ENCODE results near the gene RFX3. TPM values are rescaled to one million over a fixed set of nuclear protein-coding genes. Genes with fewer than 3 reads are reported as not detected.

The RFX3 gene
- total RNA-seq (10 to 100 TPM; 24.5 to 44.0 TPM), polyA plus RNA-seq (ENCODE audit: insufficient read length in 2 of 2) (10 to 100 TPM; 16.7 to 29.2 TPM)
- long read RNA-seq, donor 1, full-length matches to known transcripts, result 1 of 1 reads
- long read RNA-seq, donor 1, partial matches to known transcripts, result 0 of 1 reads
- long read RNA-seq, donor 1, other reads (novel, unspliced or antisense), result 0 of 1 reads
- long read RNA-seq, donor 2, full-length matches to known transcripts, result 1 of 1 reads
- long read RNA-seq, donor 2, partial matches to known transcripts, result 0 of 1 reads
- long read RNA-seq, donor 2, other reads (novel, unspliced or antisense), result 0 of 1 reads
- long read RNA-seq, donor 3, result 0 reads
- long read RNA-seq, donor 4, result 0 reads

DNA sequence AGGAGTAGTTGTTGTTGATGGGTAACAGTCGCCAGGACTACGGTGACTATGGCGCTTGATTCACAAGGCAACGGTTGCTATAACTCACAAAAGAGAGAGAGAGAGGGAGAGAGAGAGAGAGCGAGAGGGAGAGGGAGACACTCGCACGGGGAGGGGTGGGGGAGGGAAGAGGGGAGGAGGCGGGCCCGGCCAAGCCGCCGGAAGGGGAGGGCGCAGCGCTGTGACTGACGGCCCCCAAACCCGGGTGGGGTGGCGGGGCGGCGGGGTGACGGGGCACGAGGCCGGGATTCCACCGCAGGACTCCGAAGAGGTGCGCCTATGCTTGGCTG lies at the start of gene RFX3:
RFX3 (minus strand) TSS at position 166 of the 329 bp plus-strand sequence. CDS start 130,413 bp downstream, outside the sequence.
- peak; percentile 84 to 98 (median 92) for DNase-seq (ENCODE audit: low read depth in 4 of 6, low spot score in 6 of 6)
- H3K4me3 ChIP-seq (ENCODE audit: low read depth, low read length), result peak within 1 kb of the TSS; percentile 100
- no peaks in the 10 kb centered on the region for H3K27me3 ChIP-seq (ENCODE audit: control insufficient read depth, insufficient read depth, low read length)
- WGBS (ENCODE audit: insufficient coverage), result under 1% methylated on average over 21 of the region's 24 CpGs
- peaks cover 2% of the 10 kb centered on the region for H3K36me3 ChIP-seq (ENCODE audit: control insufficient read depth, insufficient read depth, low read length)
- H3K27ac ChIP-seq (ENCODE audit: low read depth, low read length), result peak within 1 kb of the TSS; percentile 100
- H3K4me1 ChIP-seq (ENCODE audit: control insufficient read depth, insufficient read depth, low read length), result peaks cover 3% of the 10 kb centered on the region
- H3K9me3 ChIP-seq (ENCODE audit: control insufficient read depth, insufficient read depth, low read length), result no peaks in the 10 kb centered on the region

DNA sequence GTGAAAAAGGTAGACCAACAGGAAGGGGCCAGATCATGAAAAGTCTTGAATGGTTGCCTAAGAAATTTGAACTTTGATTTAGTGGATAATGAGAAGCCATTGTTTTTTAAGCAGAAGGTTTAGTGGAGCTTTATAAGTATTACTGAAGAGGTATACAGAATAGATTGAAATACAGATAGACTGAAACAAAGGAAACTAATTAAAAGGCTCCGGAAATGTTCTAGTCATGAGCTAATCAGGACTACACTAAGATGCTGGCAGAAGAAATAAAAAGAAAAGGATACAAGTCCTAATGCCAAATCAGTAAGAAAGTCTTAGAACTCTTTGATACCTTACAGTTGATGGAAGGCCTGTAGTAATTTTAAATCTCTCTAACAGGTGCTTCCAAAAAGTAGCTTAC lies 45.7 kb upstream of the RFX3 start:
- no peak for DNase-seq (ENCODE audit: low read depth in 4 of 6, low spot score in 6 of 6)
- peaks cover 2% of the 10 kb centered on the region for H3K9me3 ChIP-seq (ENCODE audit: control insufficient read depth, insufficient read depth, low read length)
- H3K27me3 ChIP-seq (ENCODE audit: control insufficient read depth, insufficient read depth, low read length), result no peaks in the 10 kb centered on the region
- H3K4me1 ChIP-seq (ENCODE audit: control insufficient read depth, insufficient read depth, low read length), result no peaks in the 10 kb centered on the region
- H3K4me3 ChIP-seq (ENCODE audit: low read depth, low read length), result no peak overlapping the region
- no peak overlapping the region for H3K27ac ChIP-seq (ENCODE audit: low read depth, low read length)
- no peaks in the 10 kb centered on the region for H3K36me3 ChIP-seq (ENCODE audit: control insufficient read depth, insufficient read depth, low read length)
- no CpG with 5 or more reads among the region's 1 CpG for WGBS (ENCODE audit: insufficient coverage)

DNA sequence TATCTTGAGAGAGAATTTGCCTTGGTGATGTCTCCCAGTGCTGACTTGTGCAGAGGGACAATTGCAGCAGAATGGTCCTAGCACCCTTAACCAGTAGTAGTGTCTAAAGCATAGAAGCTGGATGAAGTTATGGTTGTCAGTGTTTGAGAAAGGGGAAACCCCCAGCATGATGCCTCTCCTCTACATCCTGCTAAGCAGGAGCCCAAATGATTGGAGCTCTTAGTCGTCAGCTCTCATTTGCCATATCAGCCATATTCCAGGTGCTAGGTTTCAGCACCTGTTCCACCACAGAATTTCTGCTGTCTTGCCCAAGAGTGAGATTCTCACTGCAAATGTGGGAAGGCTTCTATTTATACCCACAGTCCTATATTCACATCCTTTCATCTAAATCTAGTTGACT lies 43.7 kb upstream of the RFX3 start:
- DNase-seq (ENCODE audit: low read depth in 4 of 6, low spot score in 6 of 6), result no peak
- Histone ChIP-seq H3K36me3 (ENCODE audit: control insufficient read depth, insufficient read depth, low read length) (no peaks in the 10 kb centered on the region), H3K4me3 (ENCODE audit: low read depth, low read length) (no peak overlapping the region), H3K9me3 (ENCODE audit: control insufficient read depth, insufficient read depth, low read length) (peaks cover 2% of the 10 kb centered on the region), H3K4me1 (ENCODE audit: control insufficient read depth, insufficient read depth, low read length) (no peaks in the 10 kb centered on the region), H3K27me3 (ENCODE audit: control insufficient read depth, insufficient read depth, low read length) (no peaks in the 10 kb centered on the region), H3K27ac (ENCODE audit: low read depth, low read length) (no peak overlapping the region)
- WGBS (ENCODE audit: insufficient coverage), result 83% methylated on average over 1 of the region's 1 CpG

DNA sequence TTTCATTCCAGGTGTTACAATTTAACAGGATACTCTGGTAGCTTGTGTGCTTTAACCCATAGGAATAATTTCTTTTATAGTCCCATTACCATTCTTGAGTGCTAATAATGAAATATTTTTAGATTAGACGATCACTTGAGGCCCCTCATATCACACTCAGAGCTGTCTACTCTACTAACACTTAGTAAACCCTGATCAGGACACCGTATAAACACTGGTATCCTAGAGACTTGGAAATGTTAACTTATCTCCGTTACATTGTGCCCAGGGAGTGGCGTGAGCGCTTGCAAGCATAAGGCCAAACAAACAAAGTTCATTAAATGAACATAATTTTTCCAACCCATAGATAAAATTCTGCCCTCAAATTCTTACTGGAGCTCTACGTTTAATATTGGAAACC lies 42.2 kb upstream of the RFX3 start:
- Histone ChIP-seq H3K36me3 (ENCODE audit: control insufficient read depth, insufficient read depth, low read length) (no peaks in the 10 kb centered on the region), H3K4me1 (ENCODE audit: control insufficient read depth, insufficient read depth, low read length) (no peaks in the 10 kb centered on the region), H3K27me3 (ENCODE audit: control insufficient read depth, insufficient read depth, low read length) (no peaks in the 10 kb centered on the region), H3K9me3 (ENCODE audit: control insufficient read depth, insufficient read depth, low read length) (peaks cover 2% of the 10 kb centered on the region), H3K4me3 (ENCODE audit: low read depth, low read length) (no peak overlapping the region), H3K27ac (ENCODE audit: low read depth, low read length) (no peak overlapping the region)
- no peak for DNase-seq (ENCODE audit: low read depth in 4 of 6, low spot score in 6 of 6)
- no CpG with 5 or more reads among the region's 6 CpGs for WGBS (ENCODE audit: insufficient coverage)

DNA sequence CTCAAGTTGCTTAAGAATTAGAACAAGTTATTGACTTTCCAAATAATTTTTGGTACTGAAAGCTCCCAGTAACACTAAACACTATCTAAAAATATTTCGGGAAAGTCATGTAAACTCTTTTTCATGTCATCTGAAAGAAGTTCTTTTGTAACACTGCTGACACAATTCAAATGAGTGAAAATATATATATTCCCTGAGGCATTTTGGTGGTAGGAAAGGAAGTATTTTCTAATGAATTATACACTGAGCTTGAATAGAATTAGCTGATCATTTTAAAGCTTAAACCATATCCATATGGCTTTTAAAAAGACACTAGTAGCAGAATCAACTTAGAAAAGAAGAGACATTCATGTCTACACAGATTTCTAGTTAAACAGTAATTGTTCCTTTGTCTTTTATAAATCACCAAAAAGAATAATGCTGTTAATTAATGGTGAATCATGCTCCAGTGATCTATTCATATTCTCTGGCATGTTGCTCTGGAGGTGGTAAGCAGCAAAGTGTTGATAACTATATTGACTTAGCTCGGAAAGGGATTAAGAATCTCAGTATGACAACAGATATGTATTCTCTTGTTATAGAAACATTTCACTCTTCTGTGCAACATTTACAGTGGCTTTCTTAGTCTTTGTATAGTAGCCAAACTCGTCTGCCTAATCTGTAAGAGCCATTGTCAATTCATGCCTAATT lies 27.4 kb upstream of the RFX3 start:
- Histone ChIP-seq H3K27me3 (ENCODE audit: control insufficient read depth, insufficient read depth, low read length) (no peaks in the 10 kb centered on the region), H3K27ac (ENCODE audit: low read depth, low read length) (no peak overlapping the region), H3K36me3 (ENCODE audit: control insufficient read depth, insufficient read depth, low read length) (no peaks in the 10 kb centered on the region), H3K9me3 (ENCODE audit: control insufficient read depth, insufficient read depth, low read length) (no peaks in the 10 kb centered on the region), H3K4me3 (ENCODE audit: low read depth, low read length) (no peak overlapping the region), H3K4me1 (ENCODE audit: control insufficient read depth, insufficient read depth, low read length) (no peaks in the 10 kb centered on the region)
- DNase-seq (ENCODE audit: low read depth in 4 of 6, low spot score in 6 of 6), result peak in 1 of 6 donors; percentile 6
- no CpG with 5 or more reads among the region's 3 CpGs for WGBS (ENCODE audit: insufficient coverage)

DNA sequence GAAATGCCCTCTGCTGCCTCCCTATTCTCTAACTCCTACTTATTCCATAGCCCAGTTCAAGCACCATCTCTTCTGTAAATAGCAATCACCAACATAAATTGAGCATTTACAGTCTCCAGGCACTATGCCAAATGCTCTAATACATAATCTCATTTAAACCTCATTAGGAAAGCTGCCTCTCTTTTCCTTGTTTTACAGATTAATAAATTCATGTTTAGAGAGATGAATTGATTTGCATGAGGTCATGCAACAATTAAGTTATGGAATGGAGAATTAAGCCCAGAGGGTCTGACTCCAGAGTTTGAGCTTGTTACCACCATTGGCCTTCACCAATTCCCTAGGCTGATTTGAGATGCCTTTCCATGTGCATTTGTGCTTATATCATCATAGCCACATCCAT lies 23.4 kb upstream of the RFX3 start:
- Histone ChIP-seq H3K27me3 (ENCODE audit: control insufficient read depth, insufficient read depth, low read length) (no peaks in the 10 kb centered on the region), H3K9me3 (ENCODE audit: control insufficient read depth, insufficient read depth, low read length) (no peaks in the 10 kb centered on the region), H3K36me3 (ENCODE audit: control insufficient read depth, insufficient read depth, low read length) (no peaks in the 10 kb centered on the region), H3K4me3 (ENCODE audit: low read depth, low read length) (no peak overlapping the region), H3K27ac (ENCODE audit: low read depth, low read length) (no peak overlapping the region), H3K4me1 (ENCODE audit: control insufficient read depth, insufficient read depth, low read length) (no peaks in the 10 kb centered on the region)
- DNase-seq (ENCODE audit: low read depth in 4 of 6, low spot score in 6 of 6), result peak in 1 of 6 donors; percentile 23

DNA sequence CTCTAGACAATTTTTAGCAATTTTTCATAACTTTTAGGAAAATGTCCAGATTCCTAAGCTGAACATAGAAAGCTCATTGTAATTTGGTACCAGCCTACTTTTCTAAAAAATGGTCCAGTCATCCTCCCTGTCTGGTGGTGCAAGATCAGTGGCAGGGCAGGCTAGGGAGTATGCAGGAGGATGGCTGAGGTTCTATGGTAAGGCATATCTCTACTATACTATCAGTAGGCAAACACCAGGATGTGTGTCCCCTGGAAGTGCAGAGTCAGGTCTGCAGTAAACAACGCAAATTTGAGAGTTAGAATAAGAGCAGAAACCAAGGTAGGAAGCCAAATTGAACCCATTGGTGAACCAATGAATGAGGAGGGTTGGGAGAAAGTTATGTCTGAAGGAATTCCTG lies 22.8 kb upstream of the RFX3 start:
- DNase-seq (ENCODE audit: low read depth in 4 of 6, low spot score in 6 of 6), result no peak
- H3K9me3 ChIP-seq (ENCODE audit: control insufficient read depth, insufficient read depth, low read length), result no peaks in the 10 kb centered on the region
- H3K27me3 ChIP-seq (ENCODE audit: control insufficient read depth, insufficient read depth, low read length), result no peaks in the 10 kb centered on the region
- no peaks in the 10 kb centered on the region for H3K36me3 ChIP-seq (ENCODE audit: control insufficient read depth, insufficient read depth, low read length)
- 92% methylated on average over 1 of the region's 1 CpG for WGBS (ENCODE audit: insufficient coverage)
- no peak overlapping the region for H3K27ac ChIP-seq (ENCODE audit: low read depth, low read length)
- H3K4me3 ChIP-seq (ENCODE audit: low read depth, low read length), result no peak overlapping the region
- no peaks in the 10 kb centered on the region for H3K4me1 ChIP-seq (ENCODE audit: control insufficient read depth, insufficient read depth, low read length)

DNA sequence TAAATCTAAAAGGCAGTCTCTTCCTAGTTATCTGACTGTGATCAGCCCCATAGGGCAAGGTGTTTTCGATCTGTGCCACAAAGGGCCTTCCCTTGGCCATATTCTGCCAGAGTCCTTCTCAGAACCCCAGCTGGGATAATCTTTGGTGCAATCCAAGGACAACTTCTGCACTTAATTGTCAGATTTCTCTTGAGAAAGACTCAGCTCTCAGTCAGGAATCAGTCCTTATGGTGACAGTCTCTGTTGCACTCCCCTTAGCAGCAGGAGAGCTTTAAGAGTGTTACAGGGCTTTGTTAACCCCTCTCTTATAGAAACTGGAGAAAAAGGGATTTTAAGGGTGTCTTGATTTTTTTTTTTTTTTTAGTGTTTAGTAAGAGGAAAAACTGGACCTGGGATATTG lies 15.4 kb upstream of the RFX3 start:
- H3K27me3 ChIP-seq (ENCODE audit: control insufficient read depth, insufficient read depth, low read length), result no peaks in the 10 kb centered on the region
- H3K36me3 ChIP-seq (ENCODE audit: control insufficient read depth, insufficient read depth, low read length), result no peaks in the 10 kb centered on the region
- no peak for DNase-seq (ENCODE audit: low read depth in 4 of 6, low spot score in 6 of 6)
- H3K9me3 ChIP-seq (ENCODE audit: control insufficient read depth, insufficient read depth, low read length), result no peaks in the 10 kb centered on the region
- no peaks in the 10 kb centered on the region for H3K4me1 ChIP-seq (ENCODE audit: control insufficient read depth, insufficient read depth, low read length)
- WGBS (ENCODE audit: insufficient coverage), result 78% methylated on average over 1 of the region's 1 CpG
- H3K4me3 ChIP-seq (ENCODE audit: low read depth, low read length), result no peak overlapping the region
- no peak overlapping the region for H3K27ac ChIP-seq (ENCODE audit: low read depth, low read length)

DNA sequence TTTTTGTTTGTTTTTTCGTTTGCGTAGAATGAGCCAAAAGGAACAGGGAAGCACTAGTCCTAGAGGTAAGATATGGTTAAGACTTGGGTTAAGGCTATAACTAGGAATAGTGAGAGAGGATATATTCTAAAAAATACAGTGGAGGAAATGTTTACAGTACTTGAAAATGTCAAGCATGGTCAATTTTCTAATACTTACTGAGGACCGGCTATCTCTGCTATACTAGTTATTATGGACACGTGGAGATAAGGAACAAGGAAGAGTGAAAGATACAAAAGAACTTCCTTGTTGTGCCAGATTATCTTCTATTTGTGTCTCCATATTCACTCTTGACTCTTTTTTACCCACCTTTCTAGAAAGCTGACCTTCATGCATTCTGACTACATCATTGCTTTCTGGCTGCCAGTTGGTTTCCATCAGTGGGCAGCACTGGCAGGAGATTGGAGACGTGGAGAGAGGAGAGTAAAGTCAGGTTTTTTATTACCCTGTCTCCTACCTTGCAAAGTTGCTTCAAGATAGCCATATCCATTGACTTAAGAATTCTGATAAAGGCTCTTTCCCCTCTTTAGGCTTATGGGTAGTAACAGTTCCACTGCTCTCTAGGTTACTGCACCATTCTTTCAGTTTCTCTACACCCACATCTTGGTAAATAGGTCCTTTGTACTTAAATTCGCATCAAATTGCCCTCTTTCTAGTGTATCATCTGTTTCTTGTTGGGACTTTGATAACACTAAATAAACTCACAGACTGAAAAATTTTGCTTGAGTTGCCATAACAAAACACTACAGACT lies 9.0 kb upstream of the RFX3 start:
- Histone ChIP-seq H3K4me1 (ENCODE audit: control insufficient read depth, insufficient read depth, low read length) (no peaks in the 10 kb centered on the region), H3K4me3 (ENCODE audit: low read depth, low read length) (no peak overlapping the region), H3K27me3 (ENCODE audit: control insufficient read depth, insufficient read depth, low read length) (no peaks in the 10 kb centered on the region), H3K27ac (ENCODE audit: low read depth, low read length) (no peak overlapping the region), H3K9me3 (ENCODE audit: control insufficient read depth, insufficient read depth, low read length) (no peaks in the 10 kb centered on the region), H3K36me3 (ENCODE audit: control insufficient read depth, insufficient read depth, low read length) (peaks cover 4% of the 10 kb centered on the region)
- WGBS (ENCODE audit: insufficient coverage), result 83% methylated on average over 1 of the region's 6 CpGs
- DNase-seq (ENCODE audit: low read depth in 4 of 6, low spot score in 6 of 6), result no peak
